SK-N-SH (cell line): ENCODE results near the gene MED22. TPM values are rescaled to one million over a fixed set of nuclear protein-coding genes. Genes with fewer than 3 reads are reported as not detected.

Source experiments
- CTCF ChIA-PET: fragments of 300-600, 350-600 bp; formaldehyde crosslinking; extraction: SDS; loops from one replicate; lab custom pipeline; 2021; lab: Yijun Ruan, JAX
- POLR2A ChIA-PET: fragments of 350-600 bp; sonication (Branson Sonifier 250); formaldehyde crosslinking; extraction: SDS; loops from one replicate; lab custom pipeline; 2020; ENCODE audit warnings: antibody characterized with exemption, inconsistent platforms; lab: Yijun Ruan, JAX
- DNase-seq: peaks from one replicate; pipeline ENCODE4 v3.0.0; 2012
- H2AFZ ChIP-seq: fragments of 200-600 bp; sonication (generic); 2 replicates; pipeline ENCODE4 v1.8.1; 2016; ENCODE audit warnings: antibody characterized with exemption, mild to moderate bottlenecking, low read depth
- H3F3A ChIP-seq: fragments of 200-600 bp; sonication (generic); replicated peaks from 2 replicates; pipeline ENCODE3; 2016; ENCODE audit warnings: antibody characterized with exemption, mild to moderate bottlenecking; ENCODE audit not compliant: insufficient read depth
- H3K27ac ChIP-seq, 2 experiments: fragments of 200-500 bp in 1 of 2; fragments of 200-600 bp in 1 of 2; sonication (Bioruptor generic) in 1 of 2; sonication (generic), shearing (Covaris generic) in 1 of 2; 2 replicates each; pipeline versions ENCODE4 v1.5.1 to v1.6.1; 2014 to 2016; ENCODE audit warnings: low read depth in 2 of 2, inconsistent platforms in 1 of 2, low read length in 1 of 2, mild to moderate bottlenecking in 1 of 2, mixed read lengths in 1 of 2
- H3K27me3 ChIP-seq: fragments of 200-600 bp; sonication (generic), shearing (Covaris generic); 2 replicates; pipeline ENCODE4 v1.6.1; 2016; ENCODE audit warnings: mixed run types; ENCODE audit not compliant: insufficient read depth
- H3K36me3 ChIP-seq, 2 experiments: fragments of 200-500 bp in 1 of 2; fragments of 200-600 bp in 1 of 2; sonication (Bioruptor generic) in 1 of 2; sonication (generic) in 1 of 2; replicated peaks in 1 of 2; 2 replicates each; pipeline versions ENCODE3 to v1.5.1; 2014 to 2016; ENCODE audit warnings: low read length in 1 of 2, mild to moderate bottlenecking in 1 of 2; ENCODE audit not compliant: insufficient read depth in 2 of 2, control insufficient read depth in 1 of 2
- H3K4me1 ChIP-seq, 2 experiments: fragments of 200-500 bp in 1 of 2; fragments of 200-600 bp in 1 of 2; sonication (Bioruptor generic) in 1 of 2; sonication (generic), shearing (Covaris generic) in 1 of 2; 2 replicates each; pipeline versions ENCODE4 v1.5.1 to v1.6.1; 2014 to 2016; ENCODE audit warnings: low read depth in 1 of 2, low read length in 1 of 2, mixed run types in 1 of 2; ENCODE audit not compliant: insufficient read depth in 2 of 2, control insufficient read depth in 1 of 2
- H3K4me2 ChIP-seq: fragments of 200-600 bp; sonication (generic), shearing (Covaris generic); 2 replicates; pipeline ENCODE4 v1.6.1; 2017; ENCODE audit warnings: mixed run types
- H3K4me3 ChIP-seq, 2 experiments: fragments of 200-500 bp in 1 of 2; fragments of 200-600 bp in 1 of 2; sonication (Bioruptor generic) in 1 of 2; sonication (generic), shearing (Covaris generic) in 1 of 2; 2 replicates each; pipeline versions ENCODE4 v1.5.1 to v1.8.1; 2014 to 2016; ENCODE audit warnings: low read depth in 2 of 2, inconsistent platforms in 1 of 2, low read length in 1 of 2, mild to moderate bottlenecking in 1 of 2, mixed read lengths in 1 of 2, moderate library complexity in 1 of 2
- H3K79me2 ChIP-seq: fragments of 200-600 bp; sonication (generic); 2 replicates; pipeline ENCODE4 v1.8.1; 2017; ENCODE audit warnings: mild to moderate bottlenecking; ENCODE audit not compliant: insufficient read depth
- H3K9ac ChIP-seq: fragments of 200-600 bp; sonication (generic); 2 replicates; pipeline ENCODE4 v1.6.1; 2017; ENCODE audit warnings: mixed run types
- H3K9me2 ChIP-seq: fragments of 200-600 bp; sonication (generic); 2 replicates; pipeline ENCODE4 v1.6.1; 2017; ENCODE audit warnings: mixed run types
- H3K9me3 ChIP-seq: fragments of 200-600 bp; sonication (generic); 2 replicates; pipeline ENCODE4 v1.6.1; 2017; ENCODE audit warnings: mixed run types, mild to moderate bottlenecking, moderate library complexity
- H4K20me1 ChIP-seq: fragments of 200-600 bp; sonication (generic); 2 replicates; pipeline ENCODE4 v1.6.1; 2017; ENCODE audit warnings: mild to moderate bottlenecking, mixed run types; ENCODE audit not compliant: insufficient read depth
- CHD2 ChIP-seq: fragments of 150-350 bp; IDR thresholded peaks from 2 replicates; pipeline ENCODE4 v1.6.1; 2018; ENCODE audit warnings: low read length; ENCODE audit not compliant: partially characterized antibody
- CTCF ChIP-seq: fragments of 200-600 bp; sonication (generic); IDR thresholded peaks from 2 replicates; pipeline ENCODE4 v1.6.1; 2017; ENCODE audit warnings: antibody characterized with exemption, mild to moderate bottlenecking, moderate library complexity
- ELF1 ChIP-seq: IDR thresholded peaks from 2 replicates; pipeline ENCODE4 v1.4.0; 2012
- EP300 ChIP-seq, 2 experiments: IDR thresholded peaks; 2 replicates each; pipeline versions ENCODE4 v1.4.0 to v1.6.1; 2012; ENCODE audit warnings: borderline replicate concordance in 1 of 2, low read depth in 1 of 2, low read length in 1 of 2
- FOXM1 ChIP-seq: IDR thresholded peaks from 2 replicates; pipeline ENCODE4 v1.4.0; 2012; ENCODE audit warnings: low read depth, mild to moderate bottlenecking
- IRF3 ChIP-seq: fragments of 150-350 bp; IDR thresholded peaks from 2 replicates; pipeline ENCODE4 v1.6.1; 2016; ENCODE audit warnings: mild to moderate bottlenecking, low read depth, low read length
- JUND ChIP-seq: IDR thresholded peaks from 2 replicates; pipeline ENCODE4 v1.4.0; 2012
- PBX3 ChIP-seq: IDR thresholded peaks from 2 replicates; pipeline ENCODE4; 2012
- POLR2AphosphoS5 ChIP-seq: IDR thresholded peaks from 2 replicates; pipeline ENCODE4 v1.6.1; 2012; ENCODE audit warnings: low read depth, low read length
- RCOR1 ChIP-seq: fragments of 150-350 bp; IDR thresholded peaks from 2 replicates; pipeline ENCODE4 v1.6.1; 2017; ENCODE audit warnings: antibody characterized with exemption, low read length
- RFX5 ChIP-seq: IDR thresholded peaks from 2 replicates; pipeline ENCODE4 v1.6.1; 2012; ENCODE audit warnings: mild to moderate bottlenecking, improper control_type of control experiment, low read length
- RXRA ChIP-seq: IDR thresholded peaks from 2 replicates; pipeline ENCODE4 v1.4.0; 2012; ENCODE audit warnings: low read depth, mild to moderate bottlenecking, borderline replicate concordance
- SMC3 ChIP-seq: IDR thresholded peaks from 2 replicates; pipeline ENCODE4 v1.6.1; 2012; ENCODE audit warnings: low read depth, low read length, improper control_type of control experiment
- TAF1 ChIP-seq: IDR thresholded peaks from 2 replicates; pipeline ENCODE4 v1.6.1; 2012; ENCODE audit warnings: low read depth, mild to moderate bottlenecking, low read length, moderate library complexity, borderline replicate concordance
- TEAD4 ChIP-seq: IDR thresholded peaks from 2 replicates; pipeline ENCODE4 v1.4.0; 2012; ENCODE audit warnings: mild to moderate bottlenecking, borderline replicate concordance; ENCODE audit not compliant: insufficient read depth
- WGBS: methylation state at CpG from one replicate; pipeline ENCODE4 v1.1.6; 2017; ENCODE audit warnings: low lambda C conversion rate; 5-methylcytosine and 5-hydroxymethylcytosine counted together
- polyA plus RNA-seq, 3 experiments: library from polyadenylated mRNA; depleted of rRNA; stranded (reverse); fragments of >200 nt; gene quantifications; 2 replicates each; pipeline ENCODE4 v1.2.3, GENCODE V29; 2012

Gene MED22
- polyA plus RNA-seq, 1 of the 3 experiments (the other 2 are of a cell fraction): 27.9 TPM

- TF ChIP-seq POLR2AphosphoS5 (no peak), SMC3 (no peak), TEAD4 (no peak), CTCF (no peak), EP300 (IDR thresholded peaks at IDR 0.05; ENCODE audit: borderline replicate concordance in 1 of 2, low read depth in 1 of 2, low read length in 1 of 2) (no peak), RXRA (no peak), ELF1 (no peak), RCOR1 (no peak), PBX3 (no peak), TAF1 (no peak), FOXM1 (no peak), CHD2 (no peak), RFX5 (no peak), JUND (no peak), IRF3 (no peak)
- peaks cover 27% of the 10 kb centered on the region for H3K79me2 ChIP-seq
Observed at GRCh38 chr9:133331641-133332380, 16.1 kb downstream of the MED22 start.

More at GRCh38 chr9:133331641-133332380, 16.1 kb downstream of the MED22 start:
- Histone ChIP-seq H3K9me3 (no peaks in the 10 kb centered on the region), H3K9ac (no peak overlapping the region), H3K36me3 (peaks cover 38 to 46% of the 10 kb centered on the region in 2 experiments), H3K27me3 (no peaks in the 10 kb centered on the region), H2AFZ (no peak overlapping the region), H3K9me2 (no peaks in the 10 kb centered on the region), H3F3A (peaks cover 15% of the 10 kb centered on the region), H3K4me2 (no peak overlapping the region), H4K20me1 (0 out of 2 replicates have a peak, but pooled peaks cover 13% of the 10 kb centered on the region), H3K4me1 (peaks cover 8 to 15% of the 10 kb centered on the region in 2 experiments; a peak in 1 of 4 replicates), H3K4me3 (no peak overlapping the region), H3K27ac (no peak overlapping the region)
- no peak for DNase-seq
- WGBS: 97% methylated on average over 50 of the region's 57 CpGs
- ChIA-PET CTCF (interaction anchor here (1.0 to 4.8 kb wide), 2 partner anchors 28 to 145 kb away, joined by 4 to 33 read pairs; no protein-coding TSS in a partner anchor), POLR2A (interaction anchor here (3.8 kb wide), 1 partner anchor 16 kb away, joined by 16 read pairs; the partner anchor contains the start of genes MED22 and RPL7A)
